HepG2 (cell line): ENCODE measurements around the gene PLK3. TPM values are rescaled to one million over a fixed set of nuclear protein-coding genes. Genes with fewer than 3 reads are reported as not detected.

Experiments used
- ARID5B ChIP-seq: IDR thresholded peaks from 2 replicates; pipeline ENCODE4 v1.4.0; 2020; ENCODE audit warnings: mild to moderate bottlenecking, missing genetic modification reagents
- BRCA1 ChIP-seq: sonication (generic); formaldehyde crosslinking; IDR thresholded peaks from 2 replicates; pipeline ENCODE4 v1.4.0; 2020; ENCODE audit warnings: missing genetic modification reagents
- FOXC1 ChIP-seq: sonication (generic); formaldehyde crosslinking; IDR thresholded peaks from 2 replicates; pipeline ENCODE4 v1.8.0; 2022; ENCODE audit warnings: mild to moderate bottlenecking, missing genetic modification reagents, borderline replicate concordance
- FOXO1 ChIP-seq: sonication (generic); formaldehyde crosslinking; IDR thresholded peaks from 2 replicates; pipeline ENCODE4 v1.4.0; 2020; ENCODE audit warnings: missing genetic modification reagents
- KLF6 ChIP-seq: IDR thresholded peaks from 2 replicates; pipeline ENCODE4 v1.8.0; 2016; ENCODE audit warnings: missing biosample characterization, missing genetic modification reagents
- MED13 ChIP-seq: sonication (generic); formaldehyde crosslinking; IDR thresholded peaks from 2 replicates; pipeline ENCODE4 v1.5.0; 2020; ENCODE audit warnings: missing genetic modification reagents
- NCOR1 ChIP-seq: fragments of 200-600 bp; sonication (generic); IDR thresholded peaks from 2 replicates; pipeline ENCODE4 v1.7.0; 2017; ENCODE audit warnings: antibody characterized with exemption, low read length, borderline replicate concordance
- PHF20 ChIP-seq: sonication (generic); formaldehyde crosslinking; IDR thresholded peaks from 2 replicates; pipeline ENCODE4 v1.5.0; 2020; ENCODE audit warnings: mild to moderate bottlenecking, missing genetic modification reagents
- RARG ChIP-seq: sonication (generic); formaldehyde crosslinking; IDR thresholded peaks from 2 replicates; pipeline ENCODE4 v1.4.0; 2020; ENCODE audit warnings: low read depth, mild to moderate bottlenecking, missing genetic modification reagents
- SUZ12 ChIP-seq: fragments of 150-350 bp; IDR thresholded peaks from 2 replicates; pipeline ENCODE4 v1.6.1; 2014; ENCODE audit warnings: low read depth, low read length
- TRAFD1 ChIP-seq: sonication (generic); formaldehyde crosslinking; IDR thresholded peaks from 2 replicates; pipeline ENCODE4 v1.5.1; 2020; ENCODE audit warnings: missing genetic modification reagents, mild to moderate bottlenecking, borderline replicate concordance
- ZKSCAN1 ChIP-seq: fragments of 150-350 bp; IDR thresholded peaks from 2 replicates; pipeline ENCODE4 v1.6.1; 2014; ENCODE audit warnings: low read length
- ZNF207 ChIP-seq: fragments of 450-650 bp; IDR thresholded peaks from 2 replicates; pipeline ENCODE4 v1.6.1; 2016; ENCODE audit warnings: antibody characterized with exemption, borderline replicate concordance
- ZNF224 ChIP-seq: sonication (generic); formaldehyde crosslinking; IDR thresholded peaks from 2 replicates; pipeline ENCODE4 v1.5.0; 2020; ENCODE audit warnings: mild to moderate bottlenecking, missing genetic modification reagents
- ZNF3 ChIP-seq: IDR thresholded peaks from 2 replicates; pipeline ENCODE4 v1.7.0; 2017; ENCODE audit warnings: inconsistent platforms
- ZNF574 ChIP-seq: sonication (generic); formaldehyde crosslinking; IDR thresholded peaks from 2 replicates; pipeline ENCODE4 v1.4.0; 2020; ENCODE audit warnings: missing genetic modification reagents
- ZNF883 ChIP-seq: sonication (generic); formaldehyde crosslinking; IDR thresholded peaks from 2 replicates; pipeline ENCODE4 v1.5.1; 2020; ENCODE audit warnings: mild to moderate bottlenecking, missing genetic modification reagents; ENCODE audit errors: not compliant biosample characterization
- polyA plus RNA-seq, 8 experiments: library from polyadenylated mRNA; depleted of rRNA in 3 of 8; stranded (reverse) in 7 of 8; unstranded in 1 of 8; fragments of >200 nt; fragmentation: Illumina TruSeq in 4 of 8; extraction: Trizol in 4 of 8; gene quantifications; 2 replicates each; pipeline versions ENCODE4 v1.2.1 to v1.2.3, GENCODE V29; 2011 to 2016; ENCODE audit warnings: low read depth in 4 of 8, missing spikeins in 1 of 8, mixed read lengths in 1 of 8; ENCODE audit not compliant: insufficient read depth in 1 of 8
- total RNA-seq, 5 experiments: library from RNA; depleted of rRNA; stranded (reverse); fragments of >200 nt; fragmentation: Illumina TruSeq; extraction: Trizol; gene quantifications; 2 replicates each; pipeline ENCODE4 v1.2.3, GENCODE V29; 2016; ENCODE audit warnings: low read depth in 1 of 5

PLK3 gene
- total and polyA plus RNA-seq, 2 of the 13 experiments (the other 11 are each of a cell fraction or from before 2014, with no cell fraction given) = 9.8 to 16.9 TPM

GRCh38 chr1:44826375-44827196 lies 26.4 kb downstream of the PLK3 start (continued):
- TF ChIP-seq ARID5B (CRISPR knock-in tag) = peak; percentile 49
- TF ChIP-seq ZNF883 (CRISPR knock-in tag) = no peak
- 0 out of 2 replicates have a peak, but pooled peaks have one; percentile 26 for TF ChIP-seq KLF6 (CRISPR knock-in tag)
- TF ChIP-seq RARG (CRISPR knock-in tag) = no peak
- TF ChIP-seq ZNF207 = no peak
- TF ChIP-seq ZNF574 (CRISPR knock-in tag) = no peak; the same call in 1 of the 2 replicates
- no peak for TF ChIP-seq ZKSCAN1
- no peak for TF ChIP-seq NCOR1
- peak; percentile 46 for TF ChIP-seq PHF20 (CRISPR knock-in tag)
- TF ChIP-seq ZNF3 (CRISPR knock-in tag) = no peak
- no peak for TF ChIP-seq ZNF224 (CRISPR knock-in tag)
- peak; percentile 83; the same call in 1 of the 2 replicates for TF ChIP-seq TRAFD1
- TF ChIP-seq FOXO1 (CRISPR knock-in tag) = no peak
- no peak for TF ChIP-seq SUZ12
- no peak for TF ChIP-seq FOXC1 (CRISPR knock-in tag)
- no peak; the same call in 1 of the 2 replicates for TF ChIP-seq BRCA1 (CRISPR knock-in tag)
- no peak for TF ChIP-seq MED13 (CRISPR knock-in tag)
